Chondrocyte (in vitro differentiated cells): Measurements from ENCODE around the gene MILR1. TPM values are rescaled to one million over a fixed set of nuclear protein-coding genes. Genes with fewer than 3 reads are reported as not detected.

Source experiments
- DNase-seq: peaks from one replicate; pipeline ENCODE4 v3.0.0; 2021; ENCODE audit warnings: mixed read lengths, low spot score
- H3K27ac Mint-ChIP-seq: one replicate; pipeline ENCODE4 v1.8.0; 2021; ENCODE audit warnings: mild to moderate bottlenecking, moderate library complexity, mixed read lengths; ENCODE audit not compliant: unreplicated experiment
- H3K27me3 Mint-ChIP-seq: 2 replicates; pipeline ENCODE4 v1.8.0; 2021; ENCODE audit warnings: low read depth, mixed read lengths
- H3K36me3 Mint-ChIP-seq: 2 replicates; pipeline ENCODE4 v1.8.0; 2021; ENCODE audit warnings: low read depth, mixed read lengths
- H3K4me1 Mint-ChIP-seq: 2 replicates; pipeline ENCODE4 v1.8.0; 2021; ENCODE audit warnings: low read depth, mild to moderate bottlenecking, mixed read lengths
- H3K4me3 Mint-ChIP-seq: one replicate; pipeline ENCODE4 v1.8.0; 2021; ENCODE audit warnings: mild to moderate bottlenecking, moderate library complexity, mixed read lengths; ENCODE audit not compliant: unreplicated experiment
- H3K9me3 Mint-ChIP-seq: 2 replicates; pipeline ENCODE4 v1.8.0; 2021; ENCODE audit warnings: low read depth, mixed read lengths
- CTCF ChIP-seq: fragments of 200-600 bp; sonication (generic); IDR thresholded peaks from 2 replicates; pipeline ENCODE4 v1.5.0; 2021; ENCODE audit warnings: antibody characterized with exemption, mild to moderate bottlenecking, moderate library complexity
- total RNA-seq: library from RNA; stranded (reverse); gene quantifications from 3 replicates; pipeline ENCODE4 v1.2.1, GENCODE V29; 2021

Gene MILR1
- total RNA-seq, 1 donor from 2014 or later: not detected

GRCh38 chr17:64480951-64481350 lies 32.0 kb downstream of the MILR1 start:
- Mint-ChIP-seq H3K27me3 (no peaks in the 10 kb centered on the region), H3K4me3 (no peak overlapping the region), H3K9me3 (no peaks in the 10 kb centered on the region), H3K27ac (no peak overlapping the region), H3K4me1 (peaks cover 4% of the 10 kb centered on the region), H3K36me3 (peaks cover 16% of the 10 kb centered on the region)
- no peak for TF ChIP-seq CTCF
- DNase-seq: no peak

- no peaks in the 10 kb centered on the region for H3K9me3 Mint-ChIP-seq
- no peak overlapping the region for H3K4me3 Mint-ChIP-seq
- H3K4me1 Mint-ChIP-seq: no peaks in the 10 kb centered on the region
- peaks cover 17% of the 10 kb centered on the region for H3K36me3 Mint-ChIP-seq
- no peak for DNase-seq
- no peak for TF ChIP-seq CTCF
- no peak overlapping the region for H3K27ac Mint-ChIP-seq
- no peaks in the 10 kb centered on the region for H3K27me3 Mint-ChIP-seq
Observed at GRCh38 chr17:64484380-64484779, 35.5 kb downstream of the MILR1 start.

GRCh38 chr17:64488301-64488700 lies 39.4 kb downstream of the MILR1 start:
- H3K27me3 Mint-ChIP-seq: no peaks in the 10 kb centered on the region

GRCh38 chr17:64491034-64491860 lies 42.3 kb downstream of the MILR1 start:
- no peaks in the 10 kb centered on the region for H3K27me3 Mint-ChIP-seq
- peak; percentile 81 for TF ChIP-seq CTCF
- no peak for DNase-seq
- peaks cover 22% of the 10 kb centered on the region for H3K4me1 Mint-ChIP-seq
- peaks cover 12% of the 10 kb centered on the region for H3K36me3 Mint-ChIP-seq
- H3K27ac Mint-ChIP-seq: no peak overlapping the region
- no peak overlapping the region for H3K4me3 Mint-ChIP-seq
- no peaks in the 10 kb centered on the region for H3K9me3 Mint-ChIP-seq

More at GRCh38 chr17:64488301-64488700, 39.4 kb downstream of the MILR1 start:
- no peak for DNase-seq
- no peak for TF ChIP-seq CTCF
- peaks cover 23% of the 10 kb centered on the region for H3K36me3 Mint-ChIP-seq
- H3K4me1 Mint-ChIP-seq: no peaks in the 10 kb centered on the region
- H3K27ac Mint-ChIP-seq: no peak overlapping the region
- H3K9me3 Mint-ChIP-seq: no peaks in the 10 kb centered on the region
- no peak overlapping the region for H3K4me3 Mint-ChIP-seq

- DNase-seq: no peak
- H3K9me3 Mint-ChIP-seq: no peaks in the 10 kb centered on the region
- H3K4me3 Mint-ChIP-seq: no peak overlapping the region
- H3K36me3 Mint-ChIP-seq: peaks cover 12% of the 10 kb centered on the region
- TF ChIP-seq CTCF: no peak
- H3K4me1 Mint-ChIP-seq: peaks cover 23% of the 10 kb centered on the region
- no peaks in the 10 kb centered on the region for H3K27me3 Mint-ChIP-seq
- H3K27ac Mint-ChIP-seq: no peak overlapping the region
Observed at GRCh38 chr17:64491994-64492393, 43.1 kb downstream of the MILR1 start.
